WTC11 (cell line): ENCODE data around the gene MIPEP. TPM values are rescaled to one million over a fixed set of nuclear protein-coding genes. Genes with fewer than 3 reads are reported as not detected.

Experiments used
- ATAC-seq: fragments of 200-7000 bp; cut with Tn5 transposase; 2 replicates; pipeline ENCODE4 v1.10.0; 2021; ENCODE audit warnings: mild to moderate bottlenecking, moderate library complexity
- CTCF ChIA-PET: fragments of 300-600 bp; sonication (Branson Sonifier 250); formaldehyde crosslinking; loops from one replicate; lab custom pipeline; 2021; ENCODE audit warnings: antibody characterized with exemption; lab: Charles Lee
- POLR2A ChIA-PET: fragments of 350-600 bp; sonication (Branson Sonifier 250); formaldehyde crosslinking; loops from one replicate; lab custom pipeline; 2021; ENCODE audit warnings: antibody characterized with exemption; lab: Charles Lee
- DNase-seq: peaks from one replicate; pipeline ENCODE4 v3.0.0; 2021; ENCODE audit warnings: low spot score
- H3K27ac Mint-ChIP-seq: 2 replicates; pipeline ENCODE4 v1.8.0; 2021; ENCODE audit warnings: mixed read lengths
- H3K27me3 Mint-ChIP-seq: 2 replicates; pipeline ENCODE4 v1.8.0; 2021; ENCODE audit warnings: low read depth, mild to moderate bottlenecking, moderate library complexity, mixed read lengths
- H3K36me3 Mint-ChIP-seq: 2 replicates; pipeline ENCODE4 v1.8.0; 2021; ENCODE audit warnings: mixed read lengths
- H3K4me1 Mint-ChIP-seq: 2 replicates; pipeline ENCODE4 v1.8.0; 2022; ENCODE audit warnings: mixed read lengths
- H3K4me3 Mint-ChIP-seq: 2 replicates; pipeline ENCODE4 v1.8.0; 2021; ENCODE audit warnings: mild to moderate bottlenecking, moderate library complexity, mixed read lengths
- H3K9me3 Mint-ChIP-seq: 2 replicates; pipeline ENCODE4 v1.8.0; 2021; ENCODE audit warnings: mixed read lengths
- CREB1 ChIP-seq: sonication (generic); formaldehyde crosslinking; IDR thresholded peaks from 2 replicates; pipeline ENCODE4 v1.8.0; 2023; ENCODE audit warnings: mild to moderate bottlenecking, missing genetic modification reagents
- CREM ChIP-seq: sonication (generic); formaldehyde crosslinking; IDR thresholded peaks from 2 replicates; pipeline ENCODE4 v1.8.1; 2022; ENCODE audit warnings: mild to moderate bottlenecking, missing genetic modification reagents, moderate library complexity
- ELF4 ChIP-seq: sonication (generic); formaldehyde crosslinking; IDR thresholded peaks from 2 replicates; pipeline ENCODE4 v1.8.1; 2022; ENCODE audit warnings: low read depth, mild to moderate bottlenecking, moderate library complexity, missing genetic modification reagents
- EMX1 ChIP-seq: fragments of 250-450 bp; sonication (Bioruptor Pico); IDR thresholded peaks from 2 replicates; pipeline ENCODE4 v1.8.0; 2021; ENCODE audit warnings: mild to moderate bottlenecking
- ESRRA ChIP-seq: sonication (generic); formaldehyde crosslinking; IDR thresholded peaks from 2 replicates; pipeline ENCODE4 v1.8.1; 2022; ENCODE audit warnings: mild to moderate bottlenecking, missing genetic modification reagents, borderline replicate concordance
- GTF2I ChIP-seq: fragments of 250-450 bp; sonication (Bioruptor Pico); conservative IDR thresholded peaks from 2 replicates; pipeline ENCODE4 v1.4.0; 2021; ENCODE audit warnings: mild to moderate bottlenecking
- HMGXB4 ChIP-seq: sonication (generic); formaldehyde crosslinking; IDR thresholded peaks from 2 replicates; pipeline ENCODE4 v1.8.1; 2023; ENCODE audit warnings: mild to moderate bottlenecking, moderate library complexity, missing genetic modification reagents
- MAX ChIP-seq: sonication (generic); formaldehyde crosslinking; IDR thresholded peaks from 2 replicates; pipeline ENCODE4 v1.8.0; 2022; ENCODE audit warnings: mild to moderate bottlenecking, missing genetic modification reagents
- NR3C1 ChIP-seq: sonication (generic); formaldehyde crosslinking; conservative IDR thresholded peaks from 2 replicates; pipeline ENCODE4 v1.8.1; 2023; ENCODE audit warnings: low read depth, mild to moderate bottlenecking, missing genetic modification reagents
- PRRX2 ChIP-seq: fragments of 250-450 bp; sonication (Bioruptor Pico); IDR thresholded peaks from 2 replicates; pipeline ENCODE4 v1.8.0; 2021; ENCODE audit warnings: mild to moderate bottlenecking
- SOX15 ChIP-seq: fragments of 250-450 bp; sonication (Bioruptor Pico); IDR thresholded peaks from 2 replicates; pipeline ENCODE4 v1.9.0; 2021; ENCODE audit warnings: mild to moderate bottlenecking
- TP53 ChIP-seq: sonication (generic); formaldehyde crosslinking; IDR thresholded peaks from 2 replicates; pipeline ENCODE4 v1.8.1; 2023; ENCODE audit warnings: mild to moderate bottlenecking, missing genetic modification reagents
- ZBTB21 ChIP-seq: sonication (generic); formaldehyde crosslinking; IDR thresholded peaks from 2 replicates; pipeline ENCODE4 v1.8.1; 2023; ENCODE audit warnings: mild to moderate bottlenecking, missing genetic modification reagents, borderline replicate concordance
- ZNF219 ChIP-seq: sonication (generic); formaldehyde crosslinking; IDR thresholded peaks from 2 replicates; pipeline ENCODE4 v1.8.0; 2023; ENCODE audit warnings: missing genetic modification reagents, mild to moderate bottlenecking, borderline replicate concordance
- ZNF263 ChIP-seq: sonication (generic); formaldehyde crosslinking; IDR thresholded peaks from 2 replicates; pipeline ENCODE4 v1.8.1; 2022; ENCODE audit warnings: low read depth, mild to moderate bottlenecking, moderate library complexity, missing genetic modification reagents
- ZNF423 ChIP-seq: fragments of 250-450 bp; sonication (Bioruptor Pico); IDR thresholded peaks from 2 replicates; pipeline ENCODE4 v2.1.2; 2022; ENCODE audit warnings: mild to moderate bottlenecking, moderate library complexity
- ZNF425 ChIP-seq: fragments of 250-450 bp; sonication (Bioruptor Pico); conservative IDR thresholded peaks from 2 replicates; pipeline ENCODE4 v1.9.0; 2021; ENCODE audit warnings: mild to moderate bottlenecking
- ZNF671 ChIP-seq: fragments of 250-450 bp; sonication (Bioruptor Pico); IDR thresholded peaks from 2 replicates; pipeline ENCODE4 v1.8.0; 2021; ENCODE audit warnings: mild to moderate bottlenecking
- total RNA-seq: library from RNA; stranded (reverse); gene quantifications from 3 replicates; pipeline ENCODE4 v1.2.3, GENCODE V29; 2021
- TF ChIP-seq, protein P1 (sequence below): sonication (generic); formaldehyde crosslinking; IDR thresholded peaks from 2 replicates; pipeline ENCODE4 v1.8.0; 2023; ENCODE audit warnings: missing genetic modification reagents, mild to moderate bottlenecking, borderline replicate concordance
- TF ChIP-seq, protein P2 (sequence below): fragments of 200-600 bp; IDR thresholded peaks from 2 replicates; pipeline ENCODE4 v1.8.0; 2022; ENCODE audit warnings: antibody characterized with exemption
- TF ChIP-seq, protein P3 (sequence below): sonication (generic); formaldehyde crosslinking; IDR thresholded peaks from 2 replicates; pipeline ENCODE4 v1.8.0; 2022; ENCODE audit warnings: mild to moderate bottlenecking, missing genetic modification reagents

The MIPEP gene
- total RNA-seq, 1 experiment from 2014 or later, result 30.5 TPM

DNA sequence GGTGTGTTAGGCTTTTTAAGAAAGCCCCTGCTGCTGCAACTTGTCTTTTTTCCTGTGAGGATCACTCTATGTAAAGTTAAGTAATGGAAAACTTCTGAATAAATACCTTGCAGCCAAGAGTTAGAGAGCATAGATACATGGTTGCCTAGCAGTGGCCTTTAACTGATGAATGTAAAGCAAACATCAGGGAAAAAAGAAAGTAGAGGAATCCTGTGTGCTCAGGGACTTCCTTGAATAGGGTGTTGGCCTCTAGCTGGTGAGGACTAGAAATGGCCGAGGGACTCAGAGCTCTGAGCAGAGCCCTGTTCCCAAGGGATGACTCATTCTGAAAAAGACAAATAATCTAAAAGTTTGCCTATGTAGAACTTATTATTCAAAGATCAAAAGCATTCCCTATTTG, 135.7 kb downstream of the MIPEP start:
- Mint-ChIP-seq H3K36me3 (peaks cover 6% of the 10 kb centered on the region; the same call in 1 of the 2 replicates), H3K4me1 (peaks cover 39% of the 10 kb centered on the region), H3K4me3 (no peak overlapping the region), H3K9me3 (no peaks in the 10 kb centered on the region), H3K27ac (no peak overlapping the region), H3K27me3 (no peaks in the 10 kb centered on the region)
- TF ChIP-seq SOX15 (CRISPR knock-in tag), result no peak
- no peak for TF ChIP-seq ZNF671 (CRISPR knock-in tag)
- TF ChIP-seq ESRRA, result no peak
- TF ChIP-seq, protein P1, sequence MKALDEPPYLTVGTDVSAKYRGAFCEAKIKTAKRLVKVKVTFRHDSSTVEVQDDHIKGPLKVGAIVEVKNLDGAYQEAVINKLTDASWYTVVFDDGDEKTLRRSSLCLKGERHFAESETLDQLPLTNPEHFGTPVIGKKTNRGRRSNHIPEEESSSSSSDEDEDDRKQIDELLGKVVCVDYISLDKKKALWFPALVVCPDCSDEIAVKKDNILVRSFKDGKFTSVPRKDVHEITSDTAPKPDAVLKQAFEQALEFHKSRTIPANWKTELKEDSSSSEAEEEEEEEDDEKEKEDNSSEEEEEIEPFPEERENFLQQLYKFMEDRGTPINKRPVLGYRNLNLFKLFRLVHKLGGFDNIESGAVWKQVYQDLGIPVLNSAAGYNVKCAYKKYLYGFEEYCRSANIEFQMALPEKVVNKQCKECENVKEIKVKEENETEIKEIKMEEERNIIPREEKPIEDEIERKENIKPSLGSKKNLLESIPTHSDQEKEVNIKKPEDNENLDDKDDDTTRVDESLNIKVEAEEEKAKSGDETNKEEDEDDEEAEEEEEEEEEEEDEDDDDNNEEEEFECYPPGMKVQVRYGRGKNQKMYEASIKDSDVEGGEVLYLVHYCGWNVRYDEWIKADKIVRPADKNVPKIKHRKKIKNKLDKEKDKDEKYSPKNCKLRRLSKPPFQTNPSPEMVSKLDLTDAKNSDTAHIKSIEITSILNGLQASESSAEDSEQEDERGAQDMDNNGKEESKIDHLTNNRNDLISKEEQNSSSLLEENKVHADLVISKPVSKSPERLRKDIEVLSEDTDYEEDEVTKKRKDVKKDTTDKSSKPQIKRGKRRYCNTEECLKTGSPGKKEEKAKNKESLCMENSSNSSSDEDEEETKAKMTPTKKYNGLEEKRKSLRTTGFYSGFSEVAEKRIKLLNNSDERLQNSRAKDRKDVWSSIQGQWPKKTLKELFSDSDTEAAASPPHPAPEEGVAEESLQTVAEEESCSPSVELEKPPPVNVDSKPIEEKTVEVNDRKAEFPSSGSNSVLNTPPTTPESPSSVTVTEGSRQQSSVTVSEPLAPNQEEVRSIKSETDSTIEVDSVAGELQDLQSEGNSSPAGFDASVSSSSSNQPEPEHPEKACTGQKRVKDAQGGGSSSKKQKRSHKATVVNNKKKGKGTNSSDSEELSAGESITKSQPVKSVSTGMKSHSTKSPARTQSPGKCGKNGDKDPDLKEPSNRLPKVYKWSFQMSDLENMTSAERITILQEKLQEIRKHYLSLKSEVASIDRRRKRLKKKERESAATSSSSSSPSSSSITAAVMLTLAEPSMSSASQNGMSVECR (CRISPR knock-in tag), result no peak
- TF ChIP-seq ZNF425, result no peak
- no peak for TF ChIP-seq NR3C1 (CRISPR knock-in tag)
- TF ChIP-seq GTF2I (CRISPR knock-in tag), result no peak
- TF ChIP-seq ZBTB21 (CRISPR knock-in tag), result no peak
- TF ChIP-seq PRRX2 (CRISPR knock-in tag), result no peak
- CTCF ChIA-PET, result interaction anchor here (0.5 to 1.7 kb wide), 4 partner anchors 11 to 246 kb away, joined by 3 to 6 read pairs (median 4); no protein-coding TSS in a partner anchor
- ATAC-seq (no peak), DNase-seq (no peak)
- POLR2A ChIA-PET, result no interaction called here

DNA sequence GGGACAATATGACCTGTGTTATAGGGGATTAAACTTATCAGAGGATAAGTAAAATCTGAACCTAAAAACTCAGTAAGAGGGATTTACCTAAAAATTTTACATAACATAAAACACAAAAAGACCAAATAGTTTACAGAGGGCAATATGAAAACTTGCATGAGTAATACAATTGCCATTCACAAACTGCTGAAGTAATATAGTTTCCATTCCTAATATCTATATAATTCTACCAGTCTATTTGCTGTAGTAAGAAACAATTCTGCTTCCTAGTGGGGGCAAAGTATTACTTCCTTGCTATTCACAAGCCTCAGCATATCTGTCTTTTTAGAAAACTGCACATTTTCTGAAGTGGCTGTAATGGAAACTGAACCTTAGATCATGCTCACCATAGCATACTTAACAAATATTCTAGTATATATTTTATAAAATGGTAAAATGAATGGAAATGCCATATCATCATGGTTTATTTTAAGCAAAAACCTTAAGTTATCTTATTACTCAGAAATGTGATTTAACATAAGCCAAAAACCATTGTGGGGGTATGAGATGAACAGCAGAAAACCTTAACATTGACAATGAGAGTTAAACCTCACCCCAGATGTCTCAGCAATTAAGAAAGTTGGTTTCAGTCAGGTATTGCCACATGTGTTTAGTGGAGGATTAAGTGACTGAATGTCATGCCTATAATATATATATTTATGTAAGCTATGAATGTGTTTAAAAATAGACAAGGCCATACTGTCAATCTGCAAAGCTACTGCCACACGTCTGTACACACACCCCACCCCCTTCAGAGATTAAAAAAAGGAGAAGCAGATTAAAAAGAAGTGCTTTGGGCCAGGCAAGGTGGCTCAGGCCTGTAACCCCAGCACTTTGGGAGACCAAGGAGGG, 136.8 kb downstream of the MIPEP start:
- no peak for DNase-seq
- POLR2A ChIA-PET, result no interaction called here
- CTCF ChIA-PET, result interaction anchor here (1.5 to 1.7 kb wide), 2 partner anchors 10 to 11 kb away, joined by 4 to 6 read pairs; no protein-coding TSS in a partner anchor
- Mint-ChIP-seq H3K4me1 (peaks cover 43% of the 10 kb centered on the region), H3K4me3 (no peak overlapping the region), H3K27ac (no peak overlapping the region), H3K9me3 (peaks cover under 1% of the 10 kb centered on the region; the same call in 1 of the 2 replicates), H3K36me3 (peaks cover 6% of the 10 kb centered on the region; the same call in 1 of the 2 replicates), H3K27me3 (no peaks in the 10 kb centered on the region)
- no peak for ATAC-seq
- no peak for TF ChIP-seq EMX1
- no peak for TF ChIP-seq ZNF425
- TF ChIP-seq ELF4 (CRISPR knock-in tag), result no peak
- TF ChIP-seq ZNF423 (CRISPR knock-in tag), result no peak
- TF ChIP-seq TP53, result no peak
- TF ChIP-seq ZNF219 (CRISPR knock-in tag), result no peak
- TF ChIP-seq MAX, result no peak
- no peak for TF ChIP-seq ZNF263 (CRISPR knock-in tag)
- TF ChIP-seq, protein P2, sequence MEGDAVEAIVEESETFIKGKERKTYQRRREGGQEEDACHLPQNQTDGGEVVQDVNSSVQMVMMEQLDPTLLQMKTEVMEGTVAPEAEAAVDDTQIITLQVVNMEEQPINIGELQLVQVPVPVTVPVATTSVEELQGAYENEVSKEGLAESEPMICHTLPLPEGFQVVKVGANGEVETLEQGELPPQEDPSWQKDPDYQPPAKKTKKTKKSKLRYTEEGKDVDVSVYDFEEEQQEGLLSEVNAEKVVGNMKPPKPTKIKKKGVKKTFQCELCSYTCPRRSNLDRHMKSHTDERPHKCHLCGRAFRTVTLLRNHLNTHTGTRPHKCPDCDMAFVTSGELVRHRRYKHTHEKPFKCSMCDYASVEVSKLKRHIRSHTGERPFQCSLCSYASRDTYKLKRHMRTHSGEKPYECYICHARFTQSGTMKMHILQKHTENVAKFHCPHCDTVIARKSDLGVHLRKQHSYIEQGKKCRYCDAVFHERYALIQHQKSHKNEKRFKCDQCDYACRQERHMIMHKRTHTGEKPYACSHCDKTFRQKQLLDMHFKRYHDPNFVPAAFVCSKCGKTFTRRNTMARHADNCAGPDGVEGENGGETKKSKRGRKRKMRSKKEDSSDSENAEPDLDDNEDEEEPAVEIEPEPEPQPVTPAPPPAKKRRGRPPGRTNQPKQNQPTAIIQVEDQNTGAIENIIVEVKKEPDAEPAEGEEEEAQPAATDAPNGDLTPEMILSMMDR, result no peak
- TF ChIP-seq HMGXB4 (CRISPR knock-in tag), result no peak
- TF ChIP-seq, protein P3, sequence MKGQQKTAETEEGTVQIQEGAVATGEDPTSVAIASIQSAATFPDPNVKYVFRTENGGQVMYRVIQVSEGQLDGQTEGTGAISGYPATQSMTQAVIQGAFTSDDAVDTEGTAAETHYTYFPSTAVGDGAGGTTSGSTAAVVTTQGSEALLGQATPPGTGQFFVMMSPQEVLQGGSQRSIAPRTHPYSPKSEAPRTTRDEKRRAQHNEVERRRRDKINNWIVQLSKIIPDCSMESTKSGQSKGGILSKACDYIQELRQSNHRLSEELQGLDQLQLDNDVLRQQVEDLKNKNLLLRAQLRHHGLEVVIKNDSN (CRISPR knock-in tag), result no peak
- no peak for TF ChIP-seq CREB1
- no peak for TF ChIP-seq ZNF671 (CRISPR knock-in tag)
- TF ChIP-seq CREM (CRISPR knock-in tag), result no peak
